Neutrophil (primary cell): ENCODE results near the gene TPPP.

Experiments used
- H3K27ac ChIP-seq: fragments of 200-600 bp; sonication (generic); 2 replicates; pipeline ENCODE4 v1.5.1; 2016; ENCODE audit warnings: mild to moderate bottlenecking, moderate library complexity
- H3K27me3 ChIP-seq: fragments of 200-600 bp; sonication (generic); 2 replicates; pipeline ENCODE4 v1.6.0; 2016; ENCODE audit warnings: mild to moderate bottlenecking
- H3K36me3 ChIP-seq: fragments of 200-600 bp; sonication (generic); 2 replicates; pipeline ENCODE4 v1.5.1; 2017
- H3K4me1 ChIP-seq, 2 experiments: fragments of 200-600 bp in 1 of 2; sonication (generic) in 1 of 2; 1 replicate in 1 of 2; 2 replicates in 1 of 2; pipeline versions ENCODE4 v1.5.1 to v1.6.1; 2013 to 2016; ENCODE audit warnings: low read depth in 1 of 2, low read length in 1 of 2, mild to moderate bottlenecking in 1 of 2, moderate library complexity in 1 of 2; ENCODE audit not compliant: control insufficient read depth in 1 of 2, insufficient read depth in 1 of 2
- H3K4me3 ChIP-seq, 2 experiments: fragments of 200-600 bp in 1 of 2; sonication (generic) in 1 of 2; 1 replicate in 1 of 2; 2 replicates in 1 of 2; pipeline ENCODE4 v1.5.1; 2013 to 2016; ENCODE audit warnings: low read depth in 1 of 2, low read length in 1 of 2, mild to moderate bottlenecking in 1 of 2, moderate library complexity in 1 of 2
- H3K9me3 ChIP-seq: fragments of 200-600 bp; sonication (generic); 2 replicates; pipeline ENCODE4 v1.5.1; 2016
- CTCF ChIP-seq: fragments of 200-600 bp; sonication (generic); IDR thresholded peaks from 2 replicates; pipeline ENCODE4 v1.5.1; 2016; ENCODE audit warnings: antibody characterized with exemption

TPPP gene

GRCh38 chr5:644971-645370, 48.2 kb downstream of the TPPP start:
- no peaks in the 10 kb centered on the region for H3K4me1 ChIP-seq
- no peaks in the 10 kb centered on the region for H3K9me3 ChIP-seq
- no peaks in the 10 kb centered on the region for H3K27me3 ChIP-seq
- H3K27ac ChIP-seq = no peak overlapping the region
- peaks cover 65% of the 10 kb centered on the region for H3K36me3 ChIP-seq
- no peak for TF ChIP-seq CTCF
- H3K4me3 ChIP-seq = no peak overlapping the region

- no peaks in the 10 kb centered on the region for H3K4me1 ChIP-seq
- no peaks in the 10 kb centered on the region for H3K9me3 ChIP-seq
- no peak for TF ChIP-seq CTCF
- H3K36me3 ChIP-seq = peaks cover 70% of the 10 kb centered on the region
- no peak overlapping the region for H3K4me3 ChIP-seq
- no peak overlapping the region for H3K27ac ChIP-seq
- H3K27me3 ChIP-seq = no peaks in the 10 kb centered on the region
These were observed 48.6 kb downstream of the TPPP start for GRCh38 chr5:644509-644908.

GRCh38 chr5:643811-644271, 49.3 kb downstream of the TPPP start:
- H3K4me1 ChIP-seq = no peaks in the 10 kb centered on the region
- H3K4me3 ChIP-seq = no peak overlapping the region
- H3K27me3 ChIP-seq = no peaks in the 10 kb centered on the region
- TF ChIP-seq CTCF = no peak
- peaks cover 77% of the 10 kb centered on the region for H3K36me3 ChIP-seq
- no peaks in the 10 kb centered on the region for H3K9me3 ChIP-seq
- H3K27ac ChIP-seq = no peak overlapping the region

- no peaks in the 10 kb centered on the region for H3K4me1 ChIP-seq
- TF ChIP-seq CTCF = no peak
- H3K36me3 ChIP-seq = peaks cover 81% of the 10 kb centered on the region
- H3K27me3 ChIP-seq = no peaks in the 10 kb centered on the region
- H3K27ac ChIP-seq = no peak overlapping the region
- no peak overlapping the region for H3K4me3 ChIP-seq
- no peaks in the 10 kb centered on the region for H3K9me3 ChIP-seq
These were observed 49.8 kb downstream of the TPPP start for GRCh38 chr5:643351-643801.

- TF ChIP-seq CTCF = no peak
- no peaks in the 10 kb centered on the region for H3K9me3 ChIP-seq
- no peaks in the 10 kb centered on the region for H3K27me3 ChIP-seq
- no peaks in the 10 kb centered on the region for H3K4me1 ChIP-seq
- H3K36me3 ChIP-seq = peaks cover 85% of the 10 kb centered on the region
- no peak overlapping the region for H3K4me3 ChIP-seq
- H3K27ac ChIP-seq = no peak overlapping the region
These were observed 50.7 kb downstream of the TPPP start for GRCh38 chr5:642481-642880.

- Histone ChIP-seq H3K36me3 (peaks cover 83% of the 10 kb centered on the region), H3K4me3 (no peak overlapping the region), H3K4me1 (no peaks in the 10 kb centered on the region), H3K9me3 (no peaks in the 10 kb centered on the region), H3K27ac (no peak overlapping the region), H3K27me3 (no peaks in the 10 kb centered on the region)
- TF ChIP-seq CTCF = no peak
These were observed 51.8 kb downstream of the TPPP start for GRCh38 chr5:641331-641765.
